ENCODE measurements around the gene ADCY9.
"Not testable (repeated sequence)": the region's sequence is repeated elsewhere in the genome, so short reads cannot be mapped to it uniquely, and the experiment has no call there.

The ADCY9 gene

GRCh38 chr16:4116325-4117249 lies at the start of gene ADCY9:
ADCY9 (minus strand) TSS chr16:4116442; CDS start chr16:4115442, 1,000 bp downstream.
- peak; percentile 65 to 66 for DNase-seq (ENCODE audit: low read depth in 1 of 2, low spot score in 1 of 2)

- DNase-seq (ENCODE audit: low read depth in 1 of 2, low spot score in 1 of 2), result no peak
Measured at GRCh38 chr16:4160658-4161430, 44.6 kb upstream of the ADCY9 start.

- DNase-seq (ENCODE audit: low read depth in 1 of 2, low spot score in 1 of 2), result no peak
Measured at GRCh38 chr16:4159726-4160125, 43.5 kb upstream of the ADCY9 start.

- no peak for DNase-seq (ENCODE audit: low read depth in 1 of 2, low spot score in 1 of 2)
Measured at GRCh38 chr16:4158143-4159093, 42.2 kb upstream of the ADCY9 start.

GRCh38 chr16:4157376-4157825 lies 41.2 kb upstream of the ADCY9 start:
- DNase-seq (ENCODE audit: low read depth in 1 of 2, low spot score in 1 of 2), result no peak

GRCh38 chr16:4156503-4156902 lies 40.3 kb upstream of the ADCY9 start:
- not testable (repeated sequence) for DNase-seq (ENCODE audit: low read depth in 1 of 2, low spot score in 1 of 2)

GRCh38 chr16:4153364-4153763 lies 37.1 kb upstream of the ADCY9 start:
- not testable (repeated sequence) for DNase-seq (ENCODE audit: low read depth in 1 of 2, low spot score in 1 of 2)

- no peak for DNase-seq (ENCODE audit: low read depth in 1 of 2, low spot score in 1 of 2)
Measured at GRCh38 chr16:4152267-4152666, 36.0 kb upstream of the ADCY9 start.

- DNase-seq (ENCODE audit: low read depth in 1 of 2, low spot score in 1 of 2), result no peak
Measured at GRCh38 chr16:4147236-4147635, 31.0 kb upstream of the ADCY9 start.

- DNase-seq (ENCODE audit: low read depth in 1 of 2, low spot score in 1 of 2), result peak in 1 of 2 donors; percentile 23
Measured at GRCh38 chr16:4142268-4142667, 26.0 kb upstream of the ADCY9 start.

- no peak for DNase-seq (ENCODE audit: low read depth in 1 of 2, low spot score in 1 of 2)
Measured at GRCh38 chr16:4141604-4142003, 25.4 kb upstream of the ADCY9 start.

- DNase-seq (ENCODE audit: low read depth in 1 of 2, low spot score in 1 of 2), result no peak
Measured at GRCh38 chr16:4140652-4141051, 24.4 kb upstream of the ADCY9 start.

- DNase-seq (ENCODE audit: low read depth in 1 of 2, low spot score in 1 of 2), result no peak
Measured at GRCh38 chr16:4139968-4140367, 23.7 kb upstream of the ADCY9 start.

GRCh38 chr16:4138713-4139112 lies 22.5 kb upstream of the ADCY9 start:
- no peak for DNase-seq (ENCODE audit: low read depth in 1 of 2, low spot score in 1 of 2)

- no peak for DNase-seq (ENCODE audit: low read depth in 1 of 2, low spot score in 1 of 2)
Measured at GRCh38 chr16:4137438-4137837, 21.2 kb upstream of the ADCY9 start.

GRCh38 chr16:4136229-4136813 lies 20.1 kb upstream of the ADCY9 start:
- no peak for DNase-seq (ENCODE audit: low read depth in 1 of 2, low spot score in 1 of 2)

- DNase-seq (ENCODE audit: low read depth in 1 of 2, low spot score in 1 of 2), result no peak
Measured at GRCh38 chr16:4135537-4135936, 19.3 kb upstream of the ADCY9 start.

GRCh38 chr16:4133897-4134372 lies 17.7 kb upstream of the ADCY9 start:
- no peak for DNase-seq (ENCODE audit: low read depth in 1 of 2, low spot score in 1 of 2)

GRCh38 chr16:4131621-4132020 lies 15.4 kb upstream of the ADCY9 start:
- DNase-seq (ENCODE audit: low read depth in 1 of 2, low spot score in 1 of 2), result no peak

- DNase-seq (ENCODE audit: low read depth in 1 of 2, low spot score in 1 of 2), result no peak
Measured at GRCh38 chr16:4124535-4125294, 8.5 kb upstream of the ADCY9 start.
